ENCODE data around the gene TRPM4.

GRCh38 chr19:49114630-49115363 lies 42.8 kb upstream of the TRPM4 start:
- TF ChIP-seq ATF3 (IDR thresholded peaks at IDR 0.05; ENCODE audit: borderline replicate concordance, extremely low read depth, low read depth, low read length) (no peak), SMARCA5 (IDR thresholded peaks at IDR 0.05) (no peak), TBL1XR1 (IDR thresholded peaks at IDR 0.05; ENCODE audit: low read depth, low read length) (no peak), CTCF (IDR thresholded peaks at IDR 0.05 in 2 of 3, conservative IDR thresholded peaks at IDR 0.05 in 1 of 3; ENCODE audit: control insufficient read depth in 2 of 3, extremely low read depth in 1 of 3, insufficient read depth in 1 of 3, low read depth in 3 of 3, low read length in 3 of 3) (no peak), CEBPB (IDR thresholded peaks at IDR 0.05; ENCODE audit: borderline replicate concordance in 1 of 2, low read depth in 2 of 2, low read length in 2 of 2) (no peak), MXI1 (IDR thresholded peaks at IDR 0.05; ENCODE audit: low read depth, low read length) (no peak), RFX5 (IDR thresholded peaks at IDR 0.05; ENCODE audit: low read depth, low read length) (no peak), NRF1 (conservative IDR thresholded peaks at IDR 0.05; ENCODE audit: low read depth, low read length) (no peak), POLR2AphosphoS5 (IDR thresholded peaks at IDR 0.05; ENCODE audit: low read length) (no peak)
